Skeletal muscle satellite cell (primary cell): Measurements from ENCODE around the gene SHROOM3.

Experiments
- H3K27me3 ChIP-seq: 2 replicates; pipeline ENCODE4 v1.7.0; 2013; ENCODE audit warnings: low read length; ENCODE audit not compliant: control insufficient read depth, insufficient read depth
- H3K36me3 ChIP-seq: 2 replicates; pipeline ENCODE4 v1.7.0; 2013; ENCODE audit warnings: mild to moderate bottlenecking, control low read depth, low read length; ENCODE audit not compliant: insufficient read depth
- H3K4me1 ChIP-seq: 2 replicates; pipeline ENCODE4 v1.7.0; 2013; ENCODE audit warnings: low read length; ENCODE audit not compliant: control insufficient read depth, insufficient read depth
- H3K4me2 ChIP-seq: 2 replicates; pipeline ENCODE4 v1.7.0; 2013; ENCODE audit warnings: mild to moderate bottlenecking, low read length
- H3K4me3 ChIP-seq: 2 replicates; pipeline ENCODE4 v1.7.0; 2013; ENCODE audit warnings: low read length
- H3K9ac ChIP-seq: 2 replicates; pipeline ENCODE4 v1.7.0; 2013; ENCODE audit warnings: mild to moderate bottlenecking, low read depth, low read length, moderate library complexity
- H3K9me3 ChIP-seq: replicated peaks from 2 replicates; pipeline ENCODE4 v1.7.0; 2013; ENCODE audit warnings: mild to moderate bottlenecking, control low read depth, low read length

The SHROOM3 gene

DNA sequence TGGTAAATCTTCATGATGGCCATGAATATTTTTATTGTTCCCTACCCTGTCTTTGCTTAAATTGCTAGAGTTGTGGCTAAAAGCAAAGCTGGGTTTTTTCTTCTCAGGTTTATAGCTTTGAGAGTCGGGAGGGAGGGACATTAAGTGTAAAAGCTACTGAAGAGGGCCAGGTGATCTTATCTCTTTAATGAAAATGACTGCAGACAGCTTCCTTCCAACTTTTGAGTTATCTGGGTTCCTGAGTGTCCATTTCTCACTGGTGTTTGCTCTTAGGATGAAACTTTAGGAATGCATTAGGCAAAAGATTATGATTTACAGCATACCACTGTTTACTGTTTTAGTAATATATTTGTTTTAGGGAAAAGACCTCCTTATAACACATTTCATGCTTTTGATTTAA lies 187.7 kb downstream of the SHROOM3 start:
- Histone ChIP-seq H3K27me3 (no peaks in the 10 kb centered on the region), H3K9ac (no peak overlapping the region), H3K4me3 (no peak overlapping the region), H3K4me2 (no peak overlapping the region), H3K9me3 (no peaks in the 10 kb centered on the region), H3K4me1 (peaks cover 25% of the 10 kb centered on the region), H3K36me3 (no peaks in the 10 kb centered on the region)

GRCh38 chr4:76623217-76624045 lies 188.4 kb downstream of the SHROOM3 start:
- Histone ChIP-seq H3K4me1 (peaks cover 25% of the 10 kb centered on the region), H3K4me2 (peak overlapping the region; percentile 70), H3K9ac (peak overlapping the region; percentile 78)

DNA sequence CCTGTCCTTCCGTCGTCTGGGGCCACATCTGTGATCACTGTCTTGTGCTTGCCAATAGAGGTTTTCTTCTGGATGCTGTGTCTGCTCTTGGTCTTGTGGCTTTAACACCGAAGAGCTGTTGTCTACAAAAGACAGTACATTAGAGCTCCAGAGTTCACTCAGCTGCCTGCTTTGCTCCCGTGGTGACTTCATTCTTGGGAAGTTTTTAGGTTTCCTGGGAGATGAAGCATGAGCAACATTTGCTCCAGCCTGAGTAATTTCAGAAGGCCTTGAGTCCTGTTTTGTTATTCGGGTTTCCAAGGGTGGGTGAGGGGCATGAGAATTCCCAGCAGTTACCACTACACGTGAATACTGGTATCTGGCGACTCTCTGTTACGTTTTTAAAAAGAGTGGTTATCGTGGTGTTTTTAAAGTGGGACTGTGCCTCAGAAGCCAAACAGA lies 189.2 kb downstream of the SHROOM3 start:
- no peaks in the 10 kb centered on the region for H3K9me3 ChIP-seq
- H3K4me3 ChIP-seq = peak overlapping the region; percentile 52
- peak overlapping the region; percentile 70 for H3K4me2 ChIP-seq
- peaks cover 25% of the 10 kb centered on the region for H3K4me1 ChIP-seq
- no peaks in the 10 kb centered on the region for H3K36me3 ChIP-seq
- no peaks in the 10 kb centered on the region for H3K27me3 ChIP-seq
- peak overlapping the region; percentile 78 for H3K9ac ChIP-seq

More at GRCh38 chr4:76623217-76624045, 188.4 kb downstream of the SHROOM3 start:
- peak overlapping the region; percentile 52 for H3K4me3 ChIP-seq
- H3K9me3 ChIP-seq = no peaks in the 10 kb centered on the region
- no peaks in the 10 kb centered on the region for H3K27me3 ChIP-seq
- no peaks in the 10 kb centered on the region for H3K36me3 ChIP-seq

DNA sequence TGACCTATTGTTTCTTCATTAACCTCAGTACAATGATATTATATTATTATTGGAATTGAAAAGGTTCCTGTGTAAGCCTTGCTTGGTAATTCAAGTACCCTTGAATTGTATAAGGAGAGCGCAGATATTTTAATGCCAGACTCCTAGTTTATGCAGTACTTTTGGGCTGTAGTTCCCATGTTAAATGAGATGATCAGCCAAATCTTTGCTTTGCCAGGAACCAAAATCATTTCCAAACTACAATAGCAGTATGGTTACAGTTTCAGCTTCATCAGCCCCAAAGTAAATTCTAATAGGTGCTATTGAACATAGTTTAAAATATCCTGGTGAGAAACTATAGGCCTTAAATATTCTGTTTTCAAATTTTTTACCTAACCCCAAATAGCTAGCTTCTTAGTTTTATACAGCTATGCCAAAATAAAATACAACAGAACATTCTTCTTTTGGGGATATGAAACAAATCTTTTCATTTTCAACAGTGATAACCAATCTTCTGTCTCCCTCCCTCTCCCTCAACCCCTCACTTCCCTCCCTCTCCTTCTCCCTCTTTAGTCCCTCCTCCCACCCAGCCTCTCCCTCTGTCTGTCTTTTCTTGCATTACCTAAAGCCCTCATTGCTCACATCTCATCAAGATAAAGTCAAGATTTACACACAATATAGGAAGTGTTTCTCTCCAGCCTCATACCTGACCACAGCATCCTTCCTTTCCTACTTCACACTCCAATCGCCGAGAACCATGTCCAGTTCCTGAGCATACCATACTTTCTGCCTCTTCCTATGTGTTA lies 190.1 kb downstream of the SHROOM3 start:
- H3K9me3 ChIP-seq = no peaks in the 10 kb centered on the region
- H3K36me3 ChIP-seq = no peaks in the 10 kb centered on the region
- H3K9ac ChIP-seq = peak overlapping the region; percentile 78
- no peaks in the 10 kb centered on the region for H3K27me3 ChIP-seq
- H3K4me3 ChIP-seq = no peak overlapping the region
- H3K4me2 ChIP-seq = no peak overlapping the region
- H3K4me1 ChIP-seq = peaks cover 25% of the 10 kb centered on the region

GRCh38 chr4:76626686-76627465 lies 191.8 kb downstream of the SHROOM3 start:
- no peak overlapping the region for H3K4me2 ChIP-seq
- no peak overlapping the region for H3K4me3 ChIP-seq
- H3K36me3 ChIP-seq = no peaks in the 10 kb centered on the region
- no peak overlapping the region for H3K9ac ChIP-seq
- peaks cover 25% of the 10 kb centered on the region for H3K4me1 ChIP-seq
- H3K9me3 ChIP-seq = no peaks in the 10 kb centered on the region
- no peaks in the 10 kb centered on the region for H3K27me3 ChIP-seq

GRCh38 chr4:76628251-76628650 lies 193.2 kb downstream of the SHROOM3 start:
- Histone ChIP-seq H3K4me3 (no peak overlapping the region), H3K4me2 (no peak overlapping the region), H3K4me1 (peaks cover 18% of the 10 kb centered on the region), H3K9me3 (no peaks in the 10 kb centered on the region), H3K27me3 (no peaks in the 10 kb centered on the region), H3K36me3 (no peaks in the 10 kb centered on the region), H3K9ac (no peak overlapping the region)

- no peak overlapping the region for H3K9ac ChIP-seq
- H3K27me3 ChIP-seq = no peaks in the 10 kb centered on the region
- H3K4me3 ChIP-seq = no peak overlapping the region
- no peak overlapping the region for H3K4me2 ChIP-seq
- H3K4me1 ChIP-seq = peaks cover 16% of the 10 kb centered on the region
- no peaks in the 10 kb centered on the region for H3K9me3 ChIP-seq
- H3K36me3 ChIP-seq = no peaks in the 10 kb centered on the region
Measured at GRCh38 chr4:76630741-76631140, 195.7 kb downstream of the SHROOM3 start.

GRCh38 chr4:76634220-76634619 lies 199.2 kb downstream of the SHROOM3 start:
- Histone ChIP-seq H3K36me3 (no peaks in the 10 kb centered on the region), H3K27me3 (no peaks in the 10 kb centered on the region), H3K9ac (peak overlapping the region; percentile 32), H3K4me3 (peak overlapping the region; percentile 4), H3K4me1 (peaks cover 31% of the 10 kb centered on the region), H3K4me2 (peak overlapping the region; percentile 55), H3K9me3 (no peaks in the 10 kb centered on the region)

DNA sequence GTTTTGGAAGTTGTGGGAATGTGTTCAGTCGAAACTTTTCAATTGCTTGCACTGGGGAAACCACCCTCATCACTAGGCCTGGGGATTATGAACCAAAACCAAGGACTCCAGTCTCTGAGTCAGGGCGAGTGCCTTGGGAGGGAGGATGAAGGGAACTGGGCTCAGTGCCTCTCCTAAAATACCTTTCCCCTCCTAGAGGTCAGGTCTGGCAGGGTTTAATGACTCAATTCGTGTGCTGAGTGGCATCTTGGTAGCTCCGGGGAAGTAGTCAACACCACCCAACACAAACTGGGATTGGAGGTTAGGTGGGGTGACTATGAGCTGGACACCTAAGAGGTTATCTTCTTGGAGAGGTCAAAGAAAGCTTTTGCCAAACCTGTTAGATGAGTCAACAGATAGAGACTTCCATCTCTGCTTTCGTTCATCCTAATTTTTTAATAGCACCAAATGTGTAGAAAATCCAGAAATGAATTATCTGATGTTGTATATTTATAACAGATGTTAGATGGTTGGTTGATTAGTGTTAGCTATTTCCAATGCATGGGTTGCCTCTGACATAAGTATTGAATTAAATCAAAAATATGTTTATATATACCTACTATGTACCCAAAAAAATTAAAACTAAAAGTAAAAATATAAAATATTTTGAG lies 202.8 kb downstream of the SHROOM3 start:
- H3K36me3 ChIP-seq = no peaks in the 10 kb centered on the region
- no peak overlapping the region for H3K4me3 ChIP-seq
- H3K9me3 ChIP-seq = no peaks in the 10 kb centered on the region
- no peaks in the 10 kb centered on the region for H3K27me3 ChIP-seq
- H3K4me2 ChIP-seq = no peak overlapping the region
- H3K9ac ChIP-seq = no peak overlapping the region
- peaks cover 47% of the 10 kb centered on the region for H3K4me1 ChIP-seq

DNA sequence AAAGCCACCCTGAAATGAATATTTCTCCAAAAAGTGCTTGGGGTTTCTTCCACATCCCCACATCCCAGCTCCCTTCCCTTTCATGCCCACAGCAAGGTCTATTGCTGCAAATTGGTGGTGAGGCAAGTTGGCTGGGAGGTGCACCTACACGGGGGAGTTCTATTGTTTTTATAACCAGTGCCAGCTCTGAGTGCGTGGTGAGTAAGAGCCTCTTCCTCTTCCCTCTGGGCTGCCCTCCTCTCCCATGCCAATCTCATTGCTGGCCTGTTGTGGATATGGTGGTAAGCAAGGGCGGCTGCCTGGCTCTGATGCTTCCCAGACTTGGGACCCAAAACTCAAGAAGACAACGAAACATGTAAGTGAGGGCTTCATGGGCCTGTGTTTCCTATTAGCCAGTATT lies 204.3 kb downstream of the SHROOM3 start:
- H3K9me3 ChIP-seq = no peaks in the 10 kb centered on the region
- H3K36me3 ChIP-seq = no peaks in the 10 kb centered on the region
- H3K4me3 ChIP-seq = peak overlapping the region; percentile 34
- no peaks in the 10 kb centered on the region for H3K27me3 ChIP-seq
- peak overlapping the region; percentile 53 for H3K4me2 ChIP-seq
- peaks cover 40% of the 10 kb centered on the region for H3K4me1 ChIP-seq
- peak overlapping the region; percentile 13 for H3K9ac ChIP-seq
